HCT116 (cell line): Measurements from ENCODE around the gene PGRMC2. TPM values are rescaled to one million over a fixed set of nuclear protein-coding genes. Genes with fewer than 3 reads are reported as not detected.

Experiments
- ATAC-seq: fragments of 200-7000 bp; cut with Tn5 transposase; 2 replicates; pipeline ENCODE4 v1.9.1; 2020; ENCODE audit warnings: mild to moderate bottlenecking, moderate library complexity
- BruUV-seq: library from RNA; stranded (reverse); fragments of 400-500 nt; replicated peaks from 2 replicates; lab custom pipeline; 2021; lab: Mats Ljungman, UMichigan
- CTCF ChIA-PET: fragments of 300-600 bp; sonication (Branson Sonifier 250); formaldehyde crosslinking; loops from one replicate; lab custom pipeline; 2021; ENCODE audit warnings: antibody characterized with exemption; lab: Charles Lee
- POLR2A ChIA-PET: fragments of 300-600, 350-600 bp; sonication (Branson Sonifier 250); formaldehyde crosslinking; loops from one replicate; lab custom pipeline; 2021; ENCODE audit warnings: antibody characterized with exemption; lab: Charles Lee
- RAD21 ChIA-PET, 2 experiments: fragments of 300-600 bp; sonication (Branson Sonifier 250); formaldehyde crosslinking; loops; one replicate each; lab custom pipeline; 2023; ENCODE audit warnings: low total read pairs in 2 of 2; ENCODE audit not compliant: uncharacterized antibody in 2 of 2, unreplicated experiment in 2 of 2, low non-redundant PET in 1 of 2; lab: Charles Lee
- DNase-seq: peaks from one replicate; pipeline ENCODE4 v3.0.0-alpha.2; 2010; ENCODE audit warnings: low read depth, low spot score
- H2AFZ ChIP-seq: fragments of 200-600 bp; shearing (Covaris generic), sonication (generic); 2 replicates; pipeline ENCODE4 v1.6.1; 2017; ENCODE audit warnings: low read depth, mixed run types, mixed read lengths, antibody characterized with exemption, low read length; ENCODE audit not compliant: poor library complexity, severe bottlenecking
- H3K27ac ChIP-seq: 2 replicates; pipeline ENCODE4 v1.5.1; 2012; ENCODE audit warnings: low read depth, low read length
- H3K27me3 ChIP-seq: fragments of 200-600 bp; sonication (generic); 2 replicates; pipeline ENCODE4 v1.6.1; 2016; ENCODE audit warnings: mixed run types, low read length, mixed read lengths; ENCODE audit not compliant: insufficient read depth
- H3K36me3 ChIP-seq, 2 experiments: fragments of 200-500 bp in 1 of 2; fragments of 200-600 bp in 1 of 2; sonication (Bioruptor generic) in 1 of 2; sonication (generic) in 1 of 2; 2 replicates each; pipeline versions ENCODE4 v1.5.1 to v1.6.1; 2014 to 2016; ENCODE audit warnings: low read length in 2 of 2, inconsistent platforms in 1 of 2, mixed read lengths in 1 of 2, mixed run types in 1 of 2; ENCODE audit not compliant: insufficient read depth in 2 of 2, control insufficient read depth in 1 of 2
- H3K4me1 ChIP-seq, 2 experiments: fragments of 200-600 bp in 1 of 2; sonication (generic) in 1 of 2; 2 replicates each; pipeline versions ENCODE4 v1.5.1 to v1.6.1; 2012 to 2017; ENCODE audit warnings: low read length in 2 of 2, inconsistent platforms in 1 of 2, mild to moderate bottlenecking in 1 of 2, mixed read lengths in 1 of 2, mixed run types in 1 of 2, moderate library complexity in 1 of 2; ENCODE audit not compliant: insufficient read depth in 2 of 2, control insufficient read depth in 1 of 2
- H3K4me2 ChIP-seq: fragments of 200-600 bp; sonication (generic); 2 replicates; pipeline ENCODE4 v1.6.1; 2017; ENCODE audit warnings: mixed run types, low read length, mixed read lengths
- H3K4me3 ChIP-seq, 2 experiments: fragments of 200-600 bp in 1 of 2; sonication (generic) in 1 of 2; replicated peaks in 1 of 2; 2 replicates each; pipeline ENCODE4 v1.5.1; 2011 to 2016; ENCODE audit warnings: low read length in 2 of 2, control low read depth in 1 of 2, low read depth in 1 of 2, mild to moderate bottlenecking in 1 of 2, mixed read lengths in 1 of 2, mixed run types in 1 of 2
- H3K79me2 ChIP-seq: fragments of 200-600 bp; sonication (generic); 2 replicates; pipeline ENCODE4 v1.6.1; 2017; ENCODE audit warnings: mild to moderate bottlenecking, mixed run types, low read length, moderate library complexity, mixed read lengths; ENCODE audit not compliant: insufficient read depth
- H3K9ac ChIP-seq: fragments of 200-600 bp; sonication (generic); 2 replicates; pipeline ENCODE4 v1.6.1; 2016; ENCODE audit warnings: low read length, mixed read lengths
- H3K9me2 ChIP-seq: fragments of 200-600 bp; sonication (generic), shearing (Covaris generic); 2 replicates; pipeline ENCODE4 v1.6.1; 2017; ENCODE audit warnings: mixed run types, mild to moderate bottlenecking, moderate library complexity; ENCODE audit not compliant: insufficient read depth
- H3K9me3 ChIP-seq, 2 experiments: fragments of 200-500 bp in 1 of 2; fragments of 200-600 bp in 1 of 2; sonication (Bioruptor generic) in 1 of 2; sonication (generic) in 1 of 2; 2 replicates each; pipeline ENCODE4 v1.6.1; 2014 to 2017; ENCODE audit warnings: low read length in 2 of 2, mixed read lengths in 2 of 2, inconsistent platforms in 1 of 2, low read depth in 1 of 2, mild to moderate bottlenecking in 1 of 2, mixed run types in 1 of 2, moderate library complexity in 1 of 2; ENCODE audit not compliant: control insufficient read depth in 1 of 2, insufficient read depth in 1 of 2
- H4K20me1 ChIP-seq: fragments of 200-600 bp; sonication (generic), shearing (Covaris generic); 2 replicates; pipeline ENCODE4 v1.6.1; 2017; ENCODE audit warnings: mixed run types, mild to moderate bottlenecking, moderate library complexity; ENCODE audit not compliant: insufficient read depth
- ELF1 ChIP-seq: IDR thresholded peaks from 2 replicates; pipeline ENCODE4 v1.6.1; 2012; ENCODE audit warnings: low read depth, borderline replicate concordance
- EZH2phosphoT487 ChIP-seq: fragments of 200-600 bp; IDR thresholded peaks from 2 replicates; pipeline ENCODE4 v1.6.1; 2018; ENCODE audit warnings: antibody characterized with exemption, borderline replicate concordance
- POLR2AphosphoS5 ChIP-seq: IDR thresholded peaks from 2 replicates; pipeline ENCODE4 v1.6.1; 2011; ENCODE audit warnings: mild to moderate bottlenecking, low read depth, low read length, moderate library complexity
- RAD21 ChIP-seq: IDR thresholded peaks from 2 replicates; pipeline ENCODE4 v1.6.1; 2012; ENCODE audit warnings: low read depth, mild to moderate bottlenecking
- SIN3A ChIP-seq: IDR thresholded peaks from 2 replicates; pipeline ENCODE4 v1.6.1; 2012; ENCODE audit warnings: low read depth
- SP1 ChIP-seq: IDR thresholded peaks from 2 replicates; pipeline ENCODE4 v1.6.1; 2012; ENCODE audit warnings: low read depth
- SRF ChIP-seq: IDR thresholded peaks from 2 replicates; pipeline ENCODE4 v1.6.1; 2012; ENCODE audit warnings: low read depth
- TCF7L2 ChIP-seq: IDR thresholded peaks from 2 replicates; pipeline ENCODE4 v1.7.0; 2011; ENCODE audit warnings: borderline replicate concordance, inconsistent platforms; ENCODE audit not compliant: insufficient read depth, insufficient read length; ENCODE audit errors: extremely low read depth
- YY1 ChIP-seq: IDR thresholded peaks from 2 replicates; pipeline ENCODE4 v1.6.1; 2011; ENCODE audit warnings: low read length, low read depth, moderate library complexity, mild to moderate bottlenecking; ENCODE audit not compliant: insufficient replicate concordance; ENCODE audit errors: extremely low read depth
- intact Hi-C: fragments of 100-400 bp; cut with micrococcal nuclease; formaldehyde crosslinking; loops from 2 replicates; pipeline ENCODE4 v1.10.0; 2022
- total RNA-seq: library from RNA; stranded (reverse); gene quantifications from one replicate; pipeline ENCODE4 v1.2.1, GENCODE V29; 2021; ENCODE audit not compliant: unreplicated experiment
- TF ChIP-seq, protein P1 (sequence below), 3 experiments: fragments of 200-600 bp in 1 of 3; sonication (generic) in 1 of 3; IDR thresholded peaks in 2 of 3; conservative IDR thresholded peaks in 1 of 3; 2 replicates each; pipeline ENCODE4 v1.5.1; 2012 to 2017; ENCODE audit warnings: low read depth in 2 of 3, low read length in 2 of 3, antibody characterized with exemption in 1 of 3, borderline replicate concordance in 1 of 3, control low read depth in 1 of 3, mild to moderate bottlenecking in 1 of 3, mixed read lengths in 1 of 3, mixed run types in 1 of 3, moderate library complexity in 1 of 3; ENCODE audit not compliant: insufficient read depth in 1 of 3
- TF ChIP-seq, protein P2 (sequence below): IDR thresholded peaks from 2 replicates; pipeline ENCODE4 v1.6.1; 2012; ENCODE audit warnings: low read depth
- TF ChIP-seq, protein P3 (sequence below): IDR thresholded peaks from 2 replicates; pipeline ENCODE4 v1.6.1; 2012

The PGRMC2 gene
- total RNA-seq, 1 experiment from 2014 or later = 52.3 TPM

DNA sequence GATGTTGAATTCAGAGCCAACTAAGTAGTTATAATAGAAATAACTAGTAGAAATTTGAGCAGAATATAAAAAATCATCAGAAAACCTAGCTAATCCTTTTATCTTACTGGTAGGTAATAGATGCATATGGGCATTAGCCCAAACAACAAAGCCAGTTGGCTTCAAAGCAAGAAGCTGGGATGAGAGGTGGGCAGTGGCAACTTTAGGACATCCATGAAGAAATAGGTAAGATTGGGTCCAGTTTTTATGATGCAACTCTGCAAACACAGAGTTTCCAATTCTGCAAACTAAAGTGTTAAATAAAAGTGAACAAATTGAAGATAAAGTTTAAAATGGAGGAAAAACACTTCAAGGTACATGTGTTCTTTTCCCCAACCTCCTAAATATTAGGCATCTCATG lies 5.1 kb downstream of the PGRMC2 start:
- Histone ChIP-seq H4K20me1 (peaks cover 13% of the 10 kb centered on the region; the same call in 1 of the 2 replicates), H3K79me2 (peaks cover 95% of the 10 kb centered on the region), H3K27me3 (no peaks in the 10 kb centered on the region), H2AFZ (no peak overlapping the region), H3K9me3 (no peaks in the 10 kb centered on the region), H3K27ac (no peak overlapping the region), H3K9me2 (no peaks in the 10 kb centered on the region), H3K4me1 (peaks cover 3 to 9% of the 10 kb centered on the region in 2 experiments; a peak in 3 of 4 replicates), H3K4me2 (no peak overlapping the region), H3K9ac (no peak overlapping the region)
- POLR2A ChIA-PET = no interaction called here
- no TSS peak for BruUV-seq
- RAD21 ChIA-PET = interaction anchor here in 1 of 2 experiments (0.6 kb wide), 1 partner anchor 92 kb away, joined by 3 read pairs; no protein-coding TSS in a partner anchor
- CTCF ChIA-PET = no interaction called here
- intact Hi-C loops = loop anchor here (10.0 kb wide), 1 partner anchor 218 kb away; the partner anchor contains the start of gene LARP1B
- DNase-seq = no peak
- TF ChIP-seq, protein P1, sequence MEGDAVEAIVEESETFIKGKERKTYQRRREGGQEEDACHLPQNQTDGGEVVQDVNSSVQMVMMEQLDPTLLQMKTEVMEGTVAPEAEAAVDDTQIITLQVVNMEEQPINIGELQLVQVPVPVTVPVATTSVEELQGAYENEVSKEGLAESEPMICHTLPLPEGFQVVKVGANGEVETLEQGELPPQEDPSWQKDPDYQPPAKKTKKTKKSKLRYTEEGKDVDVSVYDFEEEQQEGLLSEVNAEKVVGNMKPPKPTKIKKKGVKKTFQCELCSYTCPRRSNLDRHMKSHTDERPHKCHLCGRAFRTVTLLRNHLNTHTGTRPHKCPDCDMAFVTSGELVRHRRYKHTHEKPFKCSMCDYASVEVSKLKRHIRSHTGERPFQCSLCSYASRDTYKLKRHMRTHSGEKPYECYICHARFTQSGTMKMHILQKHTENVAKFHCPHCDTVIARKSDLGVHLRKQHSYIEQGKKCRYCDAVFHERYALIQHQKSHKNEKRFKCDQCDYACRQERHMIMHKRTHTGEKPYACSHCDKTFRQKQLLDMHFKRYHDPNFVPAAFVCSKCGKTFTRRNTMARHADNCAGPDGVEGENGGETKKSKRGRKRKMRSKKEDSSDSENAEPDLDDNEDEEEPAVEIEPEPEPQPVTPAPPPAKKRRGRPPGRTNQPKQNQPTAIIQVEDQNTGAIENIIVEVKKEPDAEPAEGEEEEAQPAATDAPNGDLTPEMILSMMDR (IDR thresholded peaks at IDR 0.05 in 2 of 3, conservative IDR thresholded peaks at IDR 0.05 in 1 of 3; ENCODE audit: borderline replicate concordance in 1 of 3, insufficient read depth in 1 of 3, low read depth in 2 of 3, low read length in 2 of 3) = no peak
- TF ChIP-seq ELF1 (no peak), SRF (no peak), SIN3A (no peak), YY1 (no peak), RAD21 (no peak), POLR2AphosphoS5 (no peak), EZH2phosphoT487 (no peak), TCF7L2 (no peak), SP1 (no peak)
- TF ChIP-seq, protein P2, sequence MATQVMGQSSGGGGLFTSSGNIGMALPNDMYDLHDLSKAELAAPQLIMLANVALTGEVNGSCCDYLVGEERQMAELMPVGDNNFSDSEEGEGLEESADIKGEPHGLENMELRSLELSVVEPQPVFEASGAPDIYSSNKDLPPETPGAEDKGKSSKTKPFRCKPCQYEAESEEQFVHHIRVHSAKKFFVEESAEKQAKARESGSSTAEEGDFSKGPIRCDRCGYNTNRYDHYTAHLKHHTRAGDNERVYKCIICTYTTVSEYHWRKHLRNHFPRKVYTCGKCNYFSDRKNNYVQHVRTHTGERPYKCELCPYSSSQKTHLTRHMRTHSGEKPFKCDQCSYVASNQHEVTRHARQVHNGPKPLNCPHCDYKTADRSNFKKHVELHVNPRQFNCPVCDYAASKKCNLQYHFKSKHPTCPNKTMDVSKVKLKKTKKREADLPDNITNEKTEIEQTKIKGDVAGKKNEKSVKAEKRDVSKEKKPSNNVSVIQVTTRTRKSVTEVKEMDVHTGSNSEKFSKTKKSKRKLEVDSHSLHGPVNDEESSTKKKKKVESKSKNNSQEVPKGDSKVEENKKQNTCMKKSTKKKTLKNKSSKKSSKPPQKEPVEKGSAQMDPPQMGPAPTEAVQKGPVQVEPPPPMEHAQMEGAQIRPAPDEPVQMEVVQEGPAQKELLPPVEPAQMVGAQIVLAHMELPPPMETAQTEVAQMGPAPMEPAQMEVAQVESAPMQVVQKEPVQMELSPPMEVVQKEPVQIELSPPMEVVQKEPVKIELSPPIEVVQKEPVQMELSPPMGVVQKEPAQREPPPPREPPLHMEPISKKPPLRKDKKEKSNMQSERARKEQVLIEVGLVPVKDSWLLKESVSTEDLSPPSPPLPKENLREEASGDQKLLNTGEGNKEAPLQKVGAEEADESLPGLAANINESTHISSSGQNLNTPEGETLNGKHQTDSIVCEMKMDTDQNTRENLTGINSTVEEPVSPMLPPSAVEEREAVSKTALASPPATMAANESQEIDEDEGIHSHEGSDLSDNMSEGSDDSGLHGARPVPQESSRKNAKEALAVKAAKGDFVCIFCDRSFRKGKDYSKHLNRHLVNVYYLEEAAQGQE = no peak
- TF ChIP-seq, protein P3, sequence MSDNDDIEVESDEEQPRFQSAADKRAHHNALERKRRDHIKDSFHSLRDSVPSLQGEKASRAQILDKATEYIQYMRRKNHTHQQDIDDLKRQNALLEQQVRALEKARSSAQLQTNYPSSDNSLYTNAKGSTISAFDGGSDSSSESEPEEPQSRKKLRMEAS = no peak
- TF ChIP-seq, all 23 proteins: peak for 0
- Histone ChIP-seq H3K36me3 (no peaks in the 10 kb centered on the region), H3K4me3 (no peak overlapping the region)
- ATAC-seq = no peak
